Muscle layer of duodenum (tissue), 2 donors: Measurements from ENCODE around the gene ANO1.

Experiments
- H3K27ac ChIP-seq: one replicate; pipeline ENCODE4 v1.7.0; 2013; ENCODE audit warnings: mild to moderate bottlenecking, low read length
- H3K27me3 ChIP-seq: one replicate; pipeline ENCODE4 v1.7.0; 2013; ENCODE audit warnings: low read depth, mild to moderate bottlenecking, control low read depth, low read length
- H3K36me3 ChIP-seq, 2 donors: one replicate each; pipeline ENCODE4 v1.7.0; 2013; ENCODE audit warnings: low read length in 2 of 2, control low read depth in 1 of 2, mild to moderate bottlenecking in 1 of 2; ENCODE audit not compliant: insufficient read depth in 2 of 2, control insufficient read depth in 1 of 2
- H3K4me1 ChIP-seq, 2 donors: one replicate each; pipeline ENCODE4 v1.7.0; 2013; ENCODE audit warnings: low read length in 2 of 2, mild to moderate bottlenecking in 2 of 2, control low read depth in 1 of 2, moderate library complexity in 1 of 2; ENCODE audit not compliant: insufficient read depth in 2 of 2, control insufficient read depth in 1 of 2
- H3K4me3 ChIP-seq, 2 donors: one replicate each; pipeline ENCODE4 v1.7.0; 2013; ENCODE audit warnings: low read length in 2 of 2, low read depth in 1 of 2, mild to moderate bottlenecking in 1 of 2
- H3K9me3 ChIP-seq, 2 donors: one replicate each; pipeline ENCODE4 v1.7.0; 2013; ENCODE audit warnings: low read length in 2 of 2, control low read depth in 1 of 2, mild to moderate bottlenecking in 1 of 2; ENCODE audit not compliant: control insufficient read depth in 1 of 2
- donor health status: healthy.

The ANO1 gene

DNA sequence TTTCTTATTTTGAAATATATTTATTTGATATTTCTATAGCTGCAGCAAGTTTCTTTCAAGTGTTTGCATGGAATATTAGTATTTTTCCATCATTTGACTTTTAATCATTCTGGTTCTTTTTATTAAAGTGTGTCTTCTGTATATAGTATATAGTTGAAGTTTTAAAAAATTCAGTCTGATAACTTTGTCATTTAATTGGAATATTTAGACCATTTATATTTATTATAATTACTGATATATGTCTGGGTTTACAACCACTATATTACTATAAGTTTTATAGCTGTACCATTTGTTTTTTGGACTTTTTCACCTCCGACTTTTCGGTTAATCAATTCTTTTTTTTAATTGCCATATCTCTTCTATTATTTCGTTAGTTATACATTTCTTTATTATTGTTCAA is 22.7 kb upstream of the ANO1 start:
- Histone ChIP-seq H3K4me1 (no peaks in the 10 kb centered on the region), H3K9me3 (peaks cover 4 to 7% of the 10 kb centered on the region in 2 donors)

DNA sequence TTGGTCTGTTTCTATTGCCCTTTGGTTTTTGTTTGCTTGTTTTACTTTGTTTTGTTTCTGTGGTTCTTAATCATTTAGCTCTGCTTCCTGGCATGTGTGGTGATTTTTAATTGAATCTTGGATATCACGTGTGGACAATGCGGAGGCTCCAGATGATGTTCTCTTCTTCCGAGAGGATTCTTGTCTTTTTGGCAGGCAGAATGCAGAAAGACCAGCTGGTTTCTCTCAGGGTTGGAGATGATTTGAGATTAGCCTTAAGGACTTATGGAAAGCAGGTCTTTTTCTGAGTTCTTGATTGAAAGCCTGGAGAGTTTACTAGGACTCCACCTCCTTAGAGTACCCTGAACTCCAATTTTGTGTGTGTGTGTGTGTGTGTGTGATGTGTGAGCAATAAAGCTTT is 21.0 kb upstream of the ANO1 start:
- Histone ChIP-seq H3K27me3 (no peaks in the 10 kb centered on the region), H3K4me1 (no peaks in the 10 kb centered on the region), H3K27ac (no peak overlapping the region), H3K4me3 (no peak overlapping the region), H3K9me3 (peaks cover 4 to 7% of the 10 kb centered on the region in 2 donors), H3K36me3 (no peaks in the 10 kb centered on the region)

More for the DNA sequence above, 22.7 kb upstream of the ANO1 start:
- no peaks in the 10 kb centered on the region for H3K36me3 ChIP-seq
- peaks cover 3% of the 10 kb centered on the region for H3K27me3 ChIP-seq
- no peak overlapping the region for H3K27ac ChIP-seq
- no peak overlapping the region for H3K4me3 ChIP-seq

DNA sequence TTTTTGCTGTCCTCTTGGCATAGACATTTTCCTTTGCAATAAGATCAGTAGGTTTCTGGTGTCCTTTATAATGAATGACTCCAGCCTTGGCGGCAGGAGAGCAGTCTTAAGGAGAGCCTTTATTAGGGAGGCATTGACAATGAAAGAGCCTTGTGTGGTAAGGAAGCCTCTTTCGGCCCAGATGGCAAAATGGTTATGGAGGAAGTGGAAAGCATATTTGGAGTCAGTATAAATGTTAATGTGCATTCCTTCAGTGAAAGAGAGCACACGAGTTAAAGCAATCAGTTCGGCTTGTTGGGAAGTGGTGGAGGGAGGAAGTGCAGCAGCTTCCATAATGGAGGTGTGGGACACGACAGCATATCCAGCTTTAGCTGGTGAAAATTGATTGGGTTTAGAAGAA is 18.1 kb upstream of the ANO1 start:
- H3K27ac ChIP-seq: no peak overlapping the region
- no peaks in the 10 kb centered on the region for H3K4me1 ChIP-seq
- no peaks in the 10 kb centered on the region for H3K27me3 ChIP-seq
- H3K9me3 ChIP-seq: no peaks in the 10 kb centered on the region
- H3K4me3 ChIP-seq: no peak overlapping the region
- H3K36me3 ChIP-seq: no peaks in the 10 kb centered on the region

DNA sequence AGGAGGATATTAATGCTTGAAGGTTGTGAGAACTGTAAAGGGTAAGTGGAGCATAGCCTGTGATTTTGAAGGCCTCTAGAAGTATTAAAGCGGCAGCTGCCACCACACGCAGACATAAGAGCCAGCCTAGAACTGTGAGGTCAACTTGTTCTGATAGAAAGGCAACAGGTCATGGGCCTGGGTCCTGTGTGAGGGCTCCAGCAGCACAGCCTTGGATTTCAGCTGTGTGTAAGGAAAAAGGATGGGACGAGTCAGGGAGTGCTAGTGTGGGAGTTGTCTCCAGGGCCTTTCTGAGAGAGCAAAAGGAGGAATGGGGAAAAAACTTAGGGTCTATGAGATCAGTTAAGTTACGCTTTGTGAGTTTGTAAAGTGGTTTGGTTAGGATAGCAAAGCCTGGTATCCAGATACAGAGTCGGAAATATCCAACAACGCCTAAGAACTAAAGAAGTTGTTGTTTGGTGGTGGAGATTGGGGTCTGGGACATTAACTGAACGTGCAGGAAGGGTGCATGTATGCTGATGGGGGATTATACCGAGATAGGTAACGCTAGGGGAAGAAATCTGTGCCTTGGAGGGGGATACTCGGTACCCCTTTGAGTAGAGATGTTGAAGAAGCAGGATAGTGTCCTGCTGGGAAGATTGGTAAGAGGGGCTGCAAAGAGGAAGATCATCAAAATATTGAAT is 17.4 kb upstream of the ANO1 start:
- no peaks in the 10 kb centered on the region for H3K36me3 ChIP-seq

DNA sequence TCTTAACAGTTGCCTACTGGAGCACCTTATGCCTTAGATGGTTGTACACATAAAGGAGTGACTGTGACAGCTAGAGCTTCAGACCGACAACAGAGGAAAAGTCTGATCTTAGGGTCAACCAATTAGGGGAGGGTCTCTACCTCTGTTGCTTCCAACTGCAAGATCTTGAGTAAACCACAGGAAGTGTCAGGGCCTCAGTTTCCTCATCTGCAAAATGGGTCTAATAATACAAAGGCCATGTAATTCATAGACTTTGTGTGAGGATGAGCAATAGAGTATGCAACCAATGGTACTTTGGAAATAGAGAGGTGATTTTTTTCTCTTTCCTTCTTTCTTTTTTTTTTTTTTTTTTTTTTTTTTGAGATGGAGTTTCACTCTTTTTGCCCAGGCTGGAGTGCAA is 16.4 kb upstream of the ANO1 start:
- Histone ChIP-seq H3K36me3 (no peaks in the 10 kb centered on the region), H3K4me3 (no peak overlapping the region), H3K4me1 (no peaks in the 10 kb centered on the region), H3K27me3 (no peaks in the 10 kb centered on the region), H3K27ac (no peak overlapping the region), H3K9me3 (no peaks in the 10 kb centered on the region)

More for the DNA sequence above, 17.4 kb upstream of the ANO1 start:
- Histone ChIP-seq H3K27me3 (no peaks in the 10 kb centered on the region), H3K4me3 (no peak overlapping the region), H3K27ac (no peak overlapping the region), H3K4me1 (no peaks in the 10 kb centered on the region), H3K9me3 (no peaks in the 10 kb centered on the region)

DNA sequence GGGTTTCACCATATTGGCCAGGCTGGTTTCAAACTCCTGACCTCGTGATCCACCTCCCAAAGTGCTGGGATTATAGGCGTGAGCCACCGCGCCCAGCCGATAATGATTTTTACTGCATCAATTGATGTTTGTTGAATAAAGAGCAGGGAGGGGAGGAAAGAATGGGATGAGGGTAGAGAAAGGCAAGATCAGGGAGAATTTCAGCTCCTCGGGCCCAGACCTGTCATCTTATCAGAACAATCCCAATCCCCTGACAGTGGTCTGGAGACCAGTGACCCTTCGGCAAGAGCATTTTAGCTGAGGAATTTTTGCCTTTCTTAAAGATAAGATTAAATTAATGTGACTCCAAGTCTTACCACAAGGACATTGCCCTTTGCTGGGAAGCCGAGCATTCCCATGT is 15.0 kb upstream of the ANO1 start:
- no peak overlapping the region for H3K27ac ChIP-seq
- no peak overlapping the region for H3K4me3 ChIP-seq
- no peaks in the 10 kb centered on the region for H3K27me3 ChIP-seq
- no peaks in the 10 kb centered on the region for H3K9me3 ChIP-seq
- H3K36me3 ChIP-seq: no peaks in the 10 kb centered on the region
- no peaks in the 10 kb centered on the region for H3K4me1 ChIP-seq

DNA sequence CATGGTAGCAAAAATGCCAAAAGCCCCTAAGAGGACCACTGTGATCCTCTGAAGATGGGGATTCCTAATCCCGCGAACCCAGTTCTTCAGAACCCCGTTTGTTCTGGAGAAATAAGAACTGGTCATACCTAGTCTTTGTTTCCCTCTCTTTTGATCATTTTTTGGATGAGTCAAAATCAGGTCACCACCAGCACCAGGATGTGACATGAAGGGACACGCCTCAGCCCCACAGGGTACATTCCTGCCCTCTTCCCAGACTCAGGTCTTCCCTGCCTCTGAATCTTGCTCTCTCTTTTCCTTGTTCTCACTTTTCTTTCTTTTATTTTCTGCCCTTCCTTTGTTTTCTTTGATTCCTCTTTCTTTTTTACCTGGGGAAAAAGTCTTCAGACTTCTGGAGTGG is 14.6 kb upstream of the ANO1 start:
- H3K4me3 ChIP-seq: no peak overlapping the region
- no peaks in the 10 kb centered on the region for H3K4me1 ChIP-seq

DNA sequence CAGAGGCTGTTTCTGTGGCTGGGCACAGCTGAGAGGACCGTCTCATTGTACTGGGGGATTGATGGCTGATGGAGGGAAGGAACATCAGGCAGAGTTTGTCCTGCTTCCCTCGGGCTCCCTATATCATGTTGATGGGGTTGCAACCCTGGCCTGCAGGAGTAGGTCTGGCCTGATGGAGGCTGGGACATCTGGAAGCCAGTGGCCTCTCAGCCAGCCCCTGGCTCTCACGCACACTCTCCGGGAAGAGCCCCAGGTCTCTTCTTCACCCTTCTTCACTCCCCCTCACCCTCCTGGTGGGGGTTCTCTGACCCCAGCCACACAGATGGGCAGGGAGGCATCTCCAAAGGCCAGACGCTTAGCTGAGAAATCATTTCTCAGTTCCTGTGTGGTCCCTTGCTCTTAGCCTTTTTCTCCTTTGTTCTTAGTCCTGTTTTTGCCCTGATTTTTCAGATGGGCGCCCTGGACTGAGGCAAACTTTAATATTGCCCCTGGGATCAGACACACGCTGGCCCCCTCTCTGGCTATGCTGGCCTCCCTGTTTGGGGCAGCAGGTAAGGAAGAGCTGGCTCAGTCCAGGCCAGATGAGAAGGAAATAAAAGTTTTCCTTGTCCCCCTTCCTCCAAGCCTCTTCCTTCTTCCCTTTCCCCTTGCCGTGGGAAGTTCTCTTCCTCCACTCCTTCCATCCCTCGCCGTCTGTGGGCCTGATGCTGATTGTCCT is 13.9 kb upstream of the ANO1 start:
- Histone ChIP-seq H3K4me1 (no peaks in the 10 kb centered on the region), H3K9me3 (no peaks in the 10 kb centered on the region), H3K36me3 (no peaks in the 10 kb centered on the region), H3K27ac (no peak overlapping the region), H3K27me3 (no peaks in the 10 kb centered on the region), H3K4me3 (no peak overlapping the region)

More for the DNA sequence above, 14.6 kb upstream of the ANO1 start:
- Histone ChIP-seq H3K27me3 (no peaks in the 10 kb centered on the region), H3K9me3 (no peaks in the 10 kb centered on the region), H3K36me3 (no peaks in the 10 kb centered on the region), H3K27ac (no peak overlapping the region)

DNA sequence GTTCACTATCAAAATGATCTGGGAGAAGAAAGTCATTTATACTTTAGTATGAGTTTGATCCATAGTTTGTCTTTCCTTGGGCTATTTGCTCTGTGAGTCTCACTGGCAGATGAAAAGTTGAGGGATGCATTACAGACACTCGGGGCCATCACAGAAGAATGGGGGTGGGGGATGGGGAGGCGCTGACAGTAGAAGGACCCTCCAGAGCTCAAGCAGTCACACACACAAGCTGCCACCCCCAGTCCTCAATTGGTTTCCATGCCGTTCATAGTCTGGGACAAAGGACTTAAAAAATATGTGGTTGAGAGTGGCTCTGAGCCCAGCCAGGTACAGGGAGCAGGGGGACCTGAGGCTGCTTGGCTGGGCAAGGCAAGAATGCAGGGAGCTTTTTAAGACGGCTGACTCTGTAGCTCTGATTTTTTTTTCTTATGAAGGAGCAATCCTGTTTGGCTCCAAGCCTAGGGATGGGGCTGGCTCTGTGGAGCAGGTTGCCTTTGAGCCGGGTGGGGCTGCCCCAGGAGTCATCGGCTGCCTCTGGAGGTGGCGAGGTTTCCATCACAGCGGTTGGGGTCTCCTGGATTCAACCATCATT is 13.3 kb upstream of the ANO1 start:
- no peak overlapping the region for H3K27ac ChIP-seq
- H3K9me3 ChIP-seq: no peaks in the 10 kb centered on the region
- H3K4me1 ChIP-seq: no peaks in the 10 kb centered on the region
- H3K36me3 ChIP-seq: no peaks in the 10 kb centered on the region
- H3K4me3 ChIP-seq: no peak overlapping the region
- no peaks in the 10 kb centered on the region for H3K27me3 ChIP-seq

DNA sequence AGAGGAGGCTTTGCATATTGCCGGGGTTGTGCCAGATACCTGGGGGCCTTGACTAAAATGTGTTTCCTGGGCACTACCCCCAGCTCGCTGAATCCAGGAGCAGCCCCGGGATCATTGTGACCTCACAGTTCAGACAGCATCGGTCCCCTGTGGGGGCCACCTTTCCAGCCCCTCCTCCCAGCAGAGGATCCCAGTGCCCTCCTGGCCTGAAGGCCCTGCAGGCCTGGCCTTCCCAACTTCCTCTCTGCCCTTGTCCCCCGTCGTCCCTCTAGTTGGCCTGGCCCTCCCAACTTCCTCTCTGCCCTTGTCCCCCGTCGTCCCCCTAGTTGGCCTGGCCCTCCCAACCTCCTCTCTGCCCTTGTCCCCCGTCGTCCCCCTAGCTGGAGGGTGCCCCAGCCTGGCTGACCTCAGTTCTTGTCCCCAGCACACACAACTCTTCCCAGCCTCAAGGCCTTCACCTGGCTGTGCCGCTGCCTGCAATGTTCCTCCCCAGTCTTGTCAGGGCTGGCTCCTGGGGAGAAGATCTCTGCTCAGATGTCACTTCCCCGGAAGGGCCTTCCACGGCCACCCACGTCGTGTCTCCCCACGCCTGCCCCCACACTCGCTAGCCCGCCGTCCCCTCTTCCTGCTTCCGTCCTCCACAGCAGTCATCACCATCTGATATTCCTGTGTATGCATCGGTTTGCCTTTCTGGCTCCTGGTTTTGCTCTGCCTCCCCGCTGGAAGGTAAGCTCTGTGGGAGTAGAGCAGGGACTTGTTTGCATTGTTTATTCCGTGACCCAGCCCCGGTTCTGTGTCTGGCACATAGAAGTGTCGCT is 12.6 kb upstream of the ANO1 start:
- H3K36me3 ChIP-seq: no peaks in the 10 kb centered on the region
- H3K4me1 ChIP-seq: no peaks in the 10 kb centered on the region
- no peak overlapping the region for H3K4me3 ChIP-seq
- no peaks in the 10 kb centered on the region for H3K9me3 ChIP-seq
- no peak overlapping the region for H3K27ac ChIP-seq
- H3K27me3 ChIP-seq: no peaks in the 10 kb centered on the region

DNA sequence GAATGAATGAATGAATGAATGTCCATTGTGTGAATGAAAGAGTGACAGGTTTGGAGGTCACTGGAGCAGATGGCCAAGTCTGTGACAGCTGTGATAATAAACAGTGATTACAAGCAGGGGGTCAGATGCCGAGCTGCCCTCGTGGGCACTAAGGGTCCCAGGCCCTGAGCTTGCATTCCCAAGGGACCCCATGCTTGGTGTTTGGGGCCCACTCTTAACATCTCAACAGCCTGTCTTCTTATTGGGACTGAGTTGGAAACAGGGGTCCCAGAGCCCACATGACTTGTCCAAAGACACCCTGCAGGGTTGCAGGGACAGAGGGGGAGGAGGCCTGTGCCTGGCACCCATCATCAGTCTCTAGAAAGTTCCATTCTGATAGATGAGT is 12.0 kb upstream of the ANO1 start:
- Histone ChIP-seq H3K4me1 (no peaks in the 10 kb centered on the region), H3K27ac (no peak overlapping the region)

More for the DNA sequence above, 12.0 kb upstream of the ANO1 start:
- no peaks in the 10 kb centered on the region for H3K27me3 ChIP-seq
- H3K36me3 ChIP-seq: no peaks in the 10 kb centered on the region
- H3K9me3 ChIP-seq: no peaks in the 10 kb centered on the region
- H3K4me3 ChIP-seq: no peak overlapping the region
